ENCODE data around the gene KIRREL3.

- TF ChIP-seq CEBPB (IDR thresholded peaks at IDR 0.05; ENCODE audit: low read depth, low read length) (no peak), CTCF (conservative IDR thresholded peaks at IDR 0.05; ENCODE audit: low read depth, low read length) (no peak), POLR2A (IDR thresholded peaks at IDR 0.05; ENCODE audit: low read depth, low read length) (no peak), BHLHE40 (IDR thresholded peaks at IDR 0.05; ENCODE audit: low read depth, low read length) (no peak), RAD21 (IDR thresholded peaks at IDR 0.05; ENCODE audit: low read length) (no peak), MAFK (IDR thresholded peaks at IDR 0.05; ENCODE audit: low read depth, low read length) (no peak), RFX5 (IDR thresholded peaks at IDR 0.05; ENCODE audit: low read depth, low read length) (no peak)
Measured at GRCh38 chr11:126927623-126928022, 72.9 kb downstream of the KIRREL3 start.

Measured in IMR-90 (cell line).